HG03060 (cell line): ENCODE measurements around the gene TRIM9.

Source experiments
- ATAC-seq: cut with Tn5 transposase; IDR thresholded peaks from one replicate; pipeline ENCODE4 v1.9.1; 2021; ENCODE audit warnings: low read depth, moderate number of reproducible peaks; ENCODE audit not compliant: unreplicated experiment

TRIM9 gene

GRCh38 chr14:51094901-51095853 is at the start of gene TRIM9:
TSS of gene TRIM9 (minus strand) at chr14:51095105. CDS start at chr14:51094939, 166 bp downstream.
- peak; percentile 92 for ATAC-seq

DNA sequence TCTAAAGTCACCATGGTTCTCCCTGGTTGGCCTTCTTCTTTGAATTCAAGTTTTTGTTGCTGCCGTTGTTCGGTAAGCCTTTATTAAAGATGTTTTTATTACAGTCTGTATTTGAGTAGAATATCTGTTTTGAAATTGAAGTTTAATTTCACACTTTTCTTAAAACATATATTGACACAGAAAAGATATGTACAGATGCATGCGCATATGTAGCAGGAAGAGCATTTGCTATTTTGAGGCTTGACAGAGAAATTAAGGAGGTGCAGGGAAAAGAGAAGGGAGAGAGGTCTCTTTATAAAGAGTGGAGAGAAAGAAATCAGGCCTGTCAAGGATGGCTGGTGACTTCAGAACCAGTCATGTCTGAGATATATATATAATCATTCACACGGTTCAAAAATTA is 46.0 kb upstream of the TRIM9 start:
- ATAC-seq: no peak

- ATAC-seq: no peak
Measured at GRCh38 chr14:51140338-51140737, 45.4 kb upstream of the TRIM9 start.

DNA sequence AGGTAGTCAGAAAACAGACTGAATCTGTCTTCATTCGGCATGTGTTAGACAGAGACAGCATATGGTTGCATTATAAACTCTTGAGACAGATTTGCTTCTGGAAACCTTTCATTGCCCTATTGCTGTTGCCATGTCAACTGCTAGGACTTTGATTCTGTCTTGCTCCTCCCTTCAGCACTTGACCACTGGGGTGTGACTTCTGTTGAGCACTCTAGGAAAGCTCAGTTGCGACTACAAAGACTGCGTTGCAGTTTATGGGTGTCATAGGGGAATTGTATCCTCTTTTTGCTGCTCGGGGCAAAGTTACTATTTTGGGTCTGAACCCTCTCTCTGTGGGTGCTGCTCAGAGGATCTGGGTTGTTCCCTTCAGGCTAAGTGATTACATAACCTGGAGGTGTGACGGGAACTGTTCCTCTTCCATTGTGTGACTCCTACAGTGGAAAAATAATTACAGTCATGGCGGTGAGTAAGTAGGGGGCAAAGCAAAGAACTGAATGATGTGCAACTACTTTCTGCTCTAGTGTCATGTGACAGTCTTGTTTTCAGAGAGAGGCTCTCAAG is 44.3 kb upstream of the TRIM9 start:
- ATAC-seq: no peak

DNA sequence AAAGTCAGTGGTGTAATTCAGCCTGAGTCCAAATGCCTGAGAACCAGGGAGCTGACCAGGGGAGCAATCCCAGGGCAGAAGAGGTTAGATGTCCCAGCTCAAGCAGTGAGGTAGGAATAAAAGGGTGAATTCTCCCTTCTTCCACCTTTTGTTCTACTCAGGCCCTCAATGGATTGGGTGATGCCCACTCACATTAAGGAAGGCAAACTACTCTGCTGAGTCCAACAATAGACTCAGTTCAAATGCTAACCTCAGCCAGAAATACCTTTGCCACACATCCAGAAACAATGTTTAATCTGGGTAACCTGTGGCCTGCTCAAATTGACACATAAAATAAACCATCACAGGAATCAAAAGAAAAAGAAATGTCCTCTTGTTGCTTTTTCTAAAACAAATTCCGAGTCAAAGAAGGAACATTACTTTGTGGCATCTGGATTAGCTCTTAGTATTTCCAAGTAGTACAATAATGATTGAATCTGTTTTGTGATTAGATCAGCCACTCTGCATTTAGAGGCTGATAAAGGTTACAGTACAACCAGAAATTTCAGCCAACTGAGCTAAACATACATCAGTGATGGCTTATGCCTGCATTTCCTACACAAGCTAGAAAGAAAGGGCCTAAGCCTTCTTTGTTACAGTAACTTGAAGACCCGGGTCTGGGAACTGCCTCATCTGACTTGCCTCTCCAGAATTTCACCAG is 43.6 kb upstream of the TRIM9 start:
- no peak for ATAC-seq

DNA sequence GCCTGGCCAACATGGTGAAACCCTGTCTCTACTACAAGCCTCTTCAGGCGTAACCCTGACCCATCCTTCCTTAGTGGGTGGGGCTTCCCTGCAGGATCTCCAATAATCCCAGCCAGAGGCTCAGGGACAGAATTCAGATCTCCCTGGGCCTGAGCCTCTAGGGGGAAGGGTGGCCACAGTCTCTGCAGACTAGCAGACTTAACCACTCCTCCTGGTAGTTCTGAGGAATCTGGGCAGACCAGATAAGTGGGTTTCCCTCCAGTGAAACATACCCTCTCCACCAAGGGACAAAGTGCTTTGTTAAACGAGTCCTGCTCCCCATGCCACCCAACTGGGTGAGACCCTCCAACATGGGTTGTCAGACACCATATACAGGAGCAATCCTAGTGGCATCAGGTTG is 36.6 kb upstream of the TRIM9 start:
- ATAC-seq: no peak

- no peak for ATAC-seq
Measured at GRCh38 chr14:51129130-51129529, 34.2 kb upstream of the TRIM9 start.

DNA sequence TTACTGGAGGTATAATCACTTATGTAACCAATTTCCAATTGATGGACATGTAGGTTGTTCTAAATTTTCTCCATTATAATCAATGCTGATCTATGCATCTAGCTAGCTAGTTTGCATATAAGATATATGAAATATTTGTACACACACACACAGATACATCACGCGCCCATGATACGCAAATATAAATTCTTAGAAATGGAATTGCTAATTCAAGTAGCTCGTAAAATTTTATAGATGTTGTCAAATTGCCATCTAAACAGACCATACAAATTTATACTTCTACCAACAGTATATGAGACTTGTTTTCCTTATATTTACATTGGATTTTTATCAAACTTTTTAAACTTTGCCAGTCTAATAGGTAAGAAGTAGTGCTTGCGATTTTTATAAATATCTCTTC is 29.1 kb upstream of the TRIM9 start:
- no peak for ATAC-seq

DNA sequence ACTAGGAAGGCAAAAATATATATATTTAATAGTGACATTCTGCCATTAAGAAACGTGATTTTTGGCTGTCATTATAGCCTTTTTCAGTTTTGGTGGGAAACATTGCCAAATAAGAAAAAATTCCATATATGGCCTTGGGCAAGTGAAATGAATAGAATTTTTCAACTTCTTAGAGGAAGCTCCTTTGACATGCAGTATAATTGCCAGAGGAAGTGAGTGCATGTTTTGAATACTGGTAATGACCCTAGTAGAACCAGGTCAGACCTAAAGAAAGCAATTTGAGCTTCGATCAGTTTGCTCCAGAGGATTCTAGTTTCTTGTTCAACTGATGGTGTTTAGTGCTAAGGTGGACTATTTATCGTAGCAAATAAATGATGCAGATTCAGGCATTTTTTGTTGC is 26.2 kb upstream of the TRIM9 start:
- no peak for ATAC-seq

- no peak for ATAC-seq
Measured at GRCh38 chr14:51119411-51120051, 24.6 kb upstream of the TRIM9 start.

GRCh38 chr14:51118993-51119392 is 24.1 kb upstream of the TRIM9 start:
- ATAC-seq: no peak

DNA sequence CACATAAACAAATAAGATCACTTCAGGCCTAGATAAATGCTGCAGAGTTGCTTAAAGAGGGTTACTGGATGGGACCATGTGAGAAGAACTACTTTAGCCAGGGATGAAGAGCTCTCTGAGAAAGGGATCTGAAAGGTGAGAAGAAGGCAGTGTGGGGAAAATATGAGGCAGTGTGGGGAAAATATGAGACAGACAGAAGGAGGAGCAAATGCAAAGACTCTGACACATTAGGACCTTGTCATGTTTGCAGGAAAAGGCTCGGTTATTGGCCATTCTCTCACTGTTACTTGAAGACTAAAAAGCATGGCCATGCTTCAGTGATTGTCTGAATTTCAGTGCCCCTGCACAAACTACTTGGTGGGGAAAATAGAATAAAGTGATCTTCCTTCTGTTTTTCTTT is 22.7 kb upstream of the TRIM9 start:
- ATAC-seq: no peak

DNA sequence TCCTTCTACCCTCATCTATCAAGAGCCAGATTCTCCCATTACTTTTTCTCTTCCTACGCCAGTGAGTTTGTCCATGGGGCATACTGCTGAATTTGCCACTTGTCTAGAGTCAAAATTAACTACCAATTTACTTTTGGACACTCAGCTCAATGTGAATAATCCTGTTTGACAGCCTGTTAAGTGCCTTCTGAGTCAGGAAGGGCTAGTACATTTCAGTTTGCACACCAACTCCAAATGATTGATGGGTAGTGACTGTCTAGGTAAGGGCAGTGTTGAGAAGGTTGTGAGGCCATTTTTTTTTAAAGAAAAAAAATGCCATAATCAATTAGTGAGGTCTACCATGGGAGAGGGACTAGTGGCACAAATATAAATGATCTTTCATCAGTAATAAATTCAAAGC is 21.8 kb upstream of the TRIM9 start:
- ATAC-seq: no peak

GRCh38 chr14:51109651-51110050 is 14.7 kb upstream of the TRIM9 start:
- no peak for ATAC-seq

- ATAC-seq: no peak
Measured at GRCh38 chr14:51107801-51108200, 12.9 kb upstream of the TRIM9 start.

GRCh38 chr14:51104467-51104866 is 9.6 kb upstream of the TRIM9 start:
- no peak for ATAC-seq

DNA sequence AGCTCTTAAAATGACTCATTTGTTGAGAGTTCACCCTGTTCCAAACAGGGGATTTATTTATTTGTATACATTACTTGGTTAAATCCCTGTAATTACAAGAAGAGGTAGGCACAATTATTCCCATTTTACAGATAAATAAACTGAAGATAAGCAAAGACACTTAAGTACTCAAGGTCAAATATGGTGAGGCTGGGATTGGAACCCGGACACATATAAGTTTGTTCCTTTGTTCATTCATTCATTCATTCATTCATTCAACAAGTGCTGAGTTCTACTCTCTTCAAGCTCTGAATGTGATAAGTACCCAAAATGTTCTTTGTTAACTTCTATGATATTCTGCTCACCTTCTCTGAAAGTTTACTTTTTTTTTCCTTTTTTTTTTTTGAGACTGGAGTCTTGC is 2.4 kb upstream of the TRIM9 start:
- ATAC-seq: no peak

GRCh38 chr14:51096870-51097269 is 2.0 kb upstream of the TRIM9 start:
- no peak for ATAC-seq

- no peak for ATAC-seq
Measured at GRCh38 chr14:51095854-51096823, 1.2 kb upstream of the TRIM9 start.

- no peak for ATAC-seq
Measured at GRCh38 chr14:51094282-51094821, 553 bp downstream of the TRIM9 start.
